Posterior vena cava (tissue), 2 donors: Measurements from ENCODE around the gene TAOK1. TPM values are rescaled to one million over a fixed set of nuclear protein-coding genes. Genes with fewer than 3 reads are reported as not detected.
"Not testable (repeated sequence)": the region's sequence is repeated elsewhere in the genome, so short reads cannot be mapped to it uniquely, and the experiment has no call there.

Experiments
- DNase-seq: peaks from one replicate; pipeline ENCODE4 v3.0.0-alpha.2; 2020; ENCODE audit warnings: low spot score
- intact Hi-C, 2 donors: fragments of 100-400 bp; cut with DNase I; formaldehyde crosslinking; loops; one replicate each; pipeline versions ENCODE4 v1.14.1 to v1.14.2; 2022 to 2023
- total RNA-seq, 2 donors: library from RNA; stranded (reverse); fragmentation: NEBNext Ultra II Directional; extraction: Animal tissue kit (Norgen Biotek cat#: 25700); gene quantifications; one replicate each; pipeline ENCODE4 v1.2.1, GENCODE V29; 2021
- donor health status: DM: yes; HTN: yes; CAD: no.
- donor health status: DM: yes; HTN: yes; CAD: no.

Gene TAOK1
- total RNA-seq, 2 donors from 2014 or later = 70.8 to 78.1 TPM

DNA sequence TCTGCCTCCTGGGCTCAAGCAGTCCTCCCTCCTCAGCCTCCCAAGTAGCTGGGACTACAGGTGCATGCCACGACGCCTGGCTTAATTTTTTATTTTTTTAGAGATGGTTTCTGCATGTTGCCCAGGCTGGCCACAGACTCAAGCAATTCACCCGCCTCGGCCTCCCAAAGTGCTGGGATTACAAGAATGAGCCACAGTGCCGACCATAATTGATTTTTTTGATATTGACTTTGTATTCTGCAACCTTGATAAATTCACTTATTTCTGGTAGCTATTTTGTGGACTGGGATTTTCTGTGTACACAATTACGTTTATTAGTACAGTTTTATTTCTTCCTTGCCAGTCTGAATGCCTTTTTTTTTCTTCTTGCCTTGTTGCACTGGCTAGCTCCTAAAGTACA, 30.0 kb downstream of the TAOK1 start:
- intact Hi-C loops = no loop called here
- no peak for DNase-seq

DNA sequence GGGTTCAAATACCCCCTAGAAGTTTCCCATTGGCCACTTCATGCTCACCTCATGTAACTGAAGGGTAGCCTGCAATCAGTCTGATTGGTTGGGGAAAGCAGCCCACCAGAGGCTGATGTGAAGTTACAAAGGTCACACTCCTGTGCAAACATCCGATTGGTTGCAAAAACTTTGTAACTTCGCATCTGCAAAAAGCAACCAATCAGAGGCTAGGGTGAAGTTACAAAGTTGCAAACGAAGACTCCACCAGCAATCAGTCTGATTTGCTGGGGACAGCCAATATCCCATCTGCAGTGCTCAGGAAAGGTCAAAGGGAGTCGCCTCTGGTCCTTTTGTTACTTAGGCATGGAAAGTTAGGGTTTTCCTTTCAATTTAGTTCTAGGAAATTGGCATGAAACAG, 40.1 kb downstream of the TAOK1 start:
- intact Hi-C loops = no loop called here
- DNase-seq = no peak

DNA sequence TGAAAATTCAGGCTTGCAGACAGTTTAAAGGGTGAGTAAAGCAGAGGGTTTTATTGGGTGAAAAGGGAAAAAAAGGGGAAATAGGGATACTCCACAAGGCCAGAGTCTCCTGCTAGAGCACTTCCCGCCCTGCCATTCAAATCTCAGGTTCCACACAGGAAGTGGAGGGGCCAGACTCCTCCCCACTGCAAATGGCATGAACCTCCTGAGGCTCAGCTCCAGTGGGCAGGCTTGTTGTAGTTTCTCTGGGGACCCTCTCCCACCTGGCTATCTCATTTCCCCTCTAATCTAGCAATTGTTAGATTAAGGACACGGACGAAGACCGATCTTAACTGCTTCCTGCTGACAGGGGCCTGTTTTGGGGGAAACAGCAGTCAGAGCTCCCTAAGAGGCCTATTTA, 43.4 kb downstream of the TAOK1 start:
- intact Hi-C loops = no loop called here

DNA sequence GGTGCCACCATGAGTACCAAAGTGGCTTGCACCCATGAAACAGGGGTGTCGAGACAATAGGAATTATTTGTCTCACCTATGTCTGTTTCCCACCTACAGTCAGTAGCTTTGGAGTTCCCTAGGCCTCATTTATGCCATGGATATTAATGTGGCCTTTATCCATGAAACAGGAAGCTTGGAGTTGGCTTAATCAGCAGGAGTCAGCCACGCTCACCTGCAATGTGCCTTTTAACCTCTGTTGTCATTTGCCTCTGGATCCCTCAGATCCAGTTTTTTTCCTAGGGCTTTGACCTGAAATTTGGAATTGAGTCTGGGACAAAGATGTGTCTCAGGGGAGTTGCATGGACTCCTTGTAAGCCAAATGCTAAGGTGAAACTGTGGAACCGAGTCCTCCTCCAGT, 44.4 kb downstream of the TAOK1 start:
- intact Hi-C loops = no loop called here

More for the DNA sequence above, 43.4 kb downstream of the TAOK1 start:
- no peak for DNase-seq

DNA sequence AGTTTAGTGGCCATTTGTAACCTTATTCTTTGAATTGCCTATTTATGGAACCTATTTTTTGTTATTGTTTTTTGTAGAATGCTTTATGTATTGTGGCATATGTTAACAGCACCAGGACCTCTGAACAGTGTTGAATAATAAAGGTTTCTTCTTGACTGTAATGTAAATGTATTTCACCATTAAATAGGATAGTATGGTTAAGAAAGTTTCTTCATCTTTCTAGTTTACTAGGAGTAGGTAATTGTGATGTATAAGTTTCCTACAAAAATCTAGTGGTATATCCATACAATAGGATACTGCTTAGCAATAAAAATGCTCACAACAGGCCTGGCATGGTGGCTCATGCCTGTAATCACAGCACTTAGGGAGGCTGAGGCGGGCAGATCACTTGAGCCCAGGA, 52.3 kb downstream of the TAOK1 start:
- intact Hi-C loops = no loop called here
- DNase-seq = no peak

More for the DNA sequence above, 44.4 kb downstream of the TAOK1 start:
- no peak for DNase-seq

DNA sequence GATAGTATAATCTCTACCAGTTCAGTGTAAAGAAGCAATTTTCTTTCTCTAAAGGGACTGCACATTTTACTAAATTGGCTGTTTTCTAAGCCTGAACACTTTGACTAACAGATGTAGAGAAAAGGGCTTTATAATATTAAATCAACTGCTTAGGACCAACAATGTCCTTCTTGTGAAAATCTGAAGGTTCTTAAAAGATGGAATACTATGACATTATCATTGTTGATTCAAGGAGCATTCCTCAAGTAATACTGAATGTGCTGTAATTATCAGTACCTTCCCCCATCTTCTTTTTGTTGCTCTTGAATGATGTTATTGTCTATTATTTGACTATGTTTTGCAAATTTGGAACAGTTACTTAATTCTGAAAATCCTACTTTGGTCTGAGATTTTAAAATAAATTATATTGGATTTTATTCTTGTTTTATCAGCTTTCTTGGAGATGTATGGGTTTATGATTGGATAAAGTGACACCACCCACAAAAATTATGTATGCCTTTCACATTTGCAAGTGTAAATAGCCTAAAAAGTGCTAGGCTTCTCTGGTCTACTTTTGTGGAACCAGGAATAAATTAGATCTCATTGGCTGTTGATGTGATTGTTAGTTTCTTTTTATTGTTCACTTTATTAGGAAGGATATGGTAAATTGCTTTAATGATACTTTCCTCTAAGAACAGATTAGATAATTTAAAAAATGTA, 53.0 kb downstream of the TAOK1 start:
- intact Hi-C loops = no loop called here
- DNase-seq = no peak

DNA sequence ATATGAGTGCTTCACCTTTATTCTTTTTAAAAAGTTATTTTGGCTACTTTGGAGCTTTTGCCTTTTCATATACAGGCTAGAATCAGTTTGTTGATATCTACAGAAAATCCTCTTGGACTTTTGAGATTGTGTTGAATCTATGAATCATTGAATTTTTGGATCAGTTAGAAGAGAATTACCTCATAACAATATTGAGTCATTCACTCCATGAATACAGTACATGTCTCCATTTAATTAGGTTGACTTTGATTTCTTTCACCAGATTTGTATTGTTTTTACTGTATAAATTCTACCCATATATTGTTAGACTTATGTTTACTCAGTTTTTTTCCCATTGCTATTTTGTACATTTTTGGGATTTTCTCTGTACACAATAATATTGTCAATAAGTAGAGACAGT, 54.4 kb downstream of the TAOK1 start:
- intact Hi-C loops = no loop called here
- DNase-seq = no peak

DNA sequence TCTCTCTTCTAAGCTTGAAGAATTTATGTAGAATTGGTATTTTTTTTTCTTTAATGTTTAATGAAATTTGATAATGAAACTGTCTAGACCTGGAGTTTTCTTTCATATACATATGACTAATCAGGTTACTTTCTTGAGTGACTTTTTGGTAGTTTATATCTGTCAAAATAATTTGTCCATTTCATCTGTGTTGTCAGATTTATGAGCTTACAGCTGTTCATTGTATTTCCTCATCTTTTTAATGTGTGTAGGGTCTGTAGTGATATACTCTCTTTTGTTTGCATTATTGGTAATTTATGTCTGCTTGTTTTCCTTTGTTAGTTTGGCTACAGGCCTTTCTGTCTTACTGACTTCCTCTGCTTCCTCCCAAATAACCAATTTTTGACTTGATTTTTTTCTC, 55.7 kb downstream of the TAOK1 start:
- intact Hi-C loops = no loop called here
- DNase-seq = no peak

DNA sequence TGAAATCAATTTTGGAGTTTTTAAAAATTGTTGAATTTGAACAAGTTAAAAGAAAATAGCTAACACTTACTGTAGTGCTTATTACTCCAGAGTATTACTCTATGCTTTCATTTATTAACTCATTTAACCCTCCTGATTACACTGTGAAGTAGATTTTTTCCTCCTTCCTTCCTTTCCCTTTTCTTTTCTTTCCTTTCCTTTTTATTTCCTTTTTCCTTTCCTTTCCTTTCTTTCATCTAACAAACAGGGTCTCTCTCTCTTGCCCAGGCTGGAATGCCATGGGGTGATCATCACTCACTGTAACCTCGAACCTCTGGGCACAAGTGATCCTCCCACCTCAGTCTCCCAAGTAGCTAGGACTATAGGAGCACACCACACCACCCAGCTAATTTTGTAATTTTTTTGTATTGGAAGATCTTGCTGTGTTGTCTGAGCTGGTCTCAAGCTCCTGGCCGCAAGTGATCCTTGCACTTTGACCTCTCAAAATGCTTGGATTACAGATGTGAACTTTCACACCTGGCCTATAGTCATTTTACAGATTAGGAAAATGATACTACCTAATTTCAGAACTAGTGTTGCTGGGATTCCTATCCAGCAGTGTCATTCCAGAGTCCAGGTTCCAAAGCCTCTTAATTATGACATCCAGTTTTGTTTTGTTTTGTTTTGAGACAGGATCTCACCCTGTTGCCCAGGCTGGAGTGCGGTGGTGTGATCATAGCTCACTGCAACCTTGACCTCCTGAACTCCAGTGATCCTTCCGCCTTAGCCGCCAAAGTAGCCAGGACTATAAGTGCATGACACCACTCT, 59.9 kb downstream of the TAOK1 start:
- intact Hi-C loops = no loop called here

DNA sequence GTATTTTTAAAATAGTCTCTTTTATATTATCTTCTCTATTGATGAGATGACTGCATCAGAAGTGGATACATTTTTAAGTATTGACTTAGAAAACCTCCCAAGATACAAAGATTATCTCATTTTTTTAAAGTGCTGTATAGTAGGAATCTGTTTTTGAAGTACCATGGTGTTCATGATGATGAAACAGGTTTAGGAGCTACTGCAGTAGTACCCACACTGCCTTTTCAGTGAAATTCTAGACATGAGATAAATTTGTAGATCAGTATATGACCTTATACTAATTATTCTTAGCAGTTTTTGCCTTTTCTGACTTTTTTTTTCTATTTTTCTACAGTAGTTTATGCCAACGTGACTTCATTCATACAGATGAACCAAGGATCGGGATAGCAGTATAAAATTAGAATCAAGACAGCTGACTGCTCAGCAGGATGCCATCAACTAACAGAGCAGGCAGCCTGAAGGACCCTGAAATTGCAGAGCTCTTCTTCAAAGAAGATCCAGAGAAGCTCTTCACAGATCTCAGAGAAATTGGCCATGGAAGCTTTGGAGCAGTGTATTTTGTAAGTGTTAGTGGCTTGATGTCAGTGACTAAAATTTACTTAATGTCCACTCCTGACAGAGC, 61.1 kb downstream of the TAOK1 start:
- DNase-seq = no peak

More for the DNA sequence above, 59.9 kb downstream of the TAOK1 start:
- no peak for DNase-seq

DNA sequence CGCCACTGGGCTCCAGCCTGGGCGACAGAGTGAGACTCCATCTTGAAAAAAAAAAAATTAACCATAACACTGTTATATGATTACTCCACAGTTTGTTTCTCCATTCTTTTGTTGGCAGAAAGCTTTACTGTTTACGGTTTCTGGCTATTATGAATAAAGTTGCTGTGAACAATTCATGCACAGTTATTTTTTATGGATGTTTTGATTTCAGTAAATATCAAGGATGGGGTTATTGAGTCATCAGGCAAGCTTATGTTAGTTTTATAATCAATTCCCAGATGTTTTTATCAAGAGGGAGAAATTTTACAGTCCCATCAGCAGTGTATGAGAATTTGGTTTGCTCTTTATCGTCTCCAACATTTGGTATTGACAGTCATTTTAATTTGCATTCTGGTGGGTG, 67.9 kb downstream of the TAOK1 start:
- intact Hi-C loops = no loop called here
- DNase-seq = no peak

More for the DNA sequence above, 61.1 kb downstream of the TAOK1 start:
- intact Hi-C loops = no loop called here

DNA sequence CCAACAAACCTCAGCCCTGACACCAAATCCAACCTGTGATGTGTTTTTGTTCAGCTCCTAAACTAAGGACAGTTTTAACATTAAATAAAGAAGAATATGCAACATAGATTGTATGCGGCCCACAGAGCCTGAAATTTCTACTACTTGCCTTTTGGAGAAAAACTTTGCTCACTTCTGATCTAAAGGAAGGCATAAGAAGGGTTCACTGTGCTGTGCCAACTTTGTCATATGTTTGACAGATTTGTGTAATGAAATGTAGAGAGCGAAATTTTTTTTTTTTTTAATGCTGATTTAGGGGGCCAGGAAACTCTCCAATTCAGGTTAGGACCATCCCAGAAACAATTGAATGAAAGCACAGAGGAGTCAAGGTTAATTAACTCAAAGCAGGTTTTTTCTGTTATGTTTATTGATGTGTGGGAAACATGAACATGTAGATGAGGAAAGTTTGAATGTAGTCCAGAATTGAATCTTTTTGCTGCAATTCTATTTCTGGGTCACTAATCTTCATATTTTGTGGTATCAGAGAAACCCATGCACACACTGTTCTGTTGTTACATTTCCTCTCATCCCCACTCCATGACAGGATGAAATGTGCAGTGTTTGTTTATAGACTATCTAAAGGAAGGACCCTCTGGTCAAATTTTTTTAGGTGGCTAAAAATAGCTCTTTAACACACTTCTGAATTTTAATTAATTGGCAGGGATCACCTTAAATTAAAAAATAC, 71.5 kb downstream of the TAOK1 start:
- DNase-seq = no peak
- intact Hi-C loops = no loop called here

DNA sequence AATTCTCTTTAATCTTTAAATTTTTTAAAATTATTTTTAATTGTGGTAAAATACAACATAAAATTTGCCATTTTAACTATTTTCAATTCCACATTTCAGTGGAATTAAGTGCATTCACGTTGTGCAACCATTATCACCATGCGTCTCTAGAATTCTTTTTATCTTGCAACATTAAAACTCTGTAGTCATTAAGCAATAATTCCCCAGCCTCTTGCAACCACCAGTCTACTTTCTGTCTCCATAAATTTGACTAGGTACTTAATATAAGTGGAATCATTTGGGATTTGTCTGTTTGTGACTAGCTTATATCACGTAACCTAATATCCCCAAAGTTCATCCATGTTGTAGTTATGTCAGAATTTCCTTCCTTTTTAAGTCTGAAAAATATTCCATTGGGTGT, 79.1 kb downstream of the TAOK1 start:
- DNase-seq = no peak
- intact Hi-C loops = no loop called here

DNA sequence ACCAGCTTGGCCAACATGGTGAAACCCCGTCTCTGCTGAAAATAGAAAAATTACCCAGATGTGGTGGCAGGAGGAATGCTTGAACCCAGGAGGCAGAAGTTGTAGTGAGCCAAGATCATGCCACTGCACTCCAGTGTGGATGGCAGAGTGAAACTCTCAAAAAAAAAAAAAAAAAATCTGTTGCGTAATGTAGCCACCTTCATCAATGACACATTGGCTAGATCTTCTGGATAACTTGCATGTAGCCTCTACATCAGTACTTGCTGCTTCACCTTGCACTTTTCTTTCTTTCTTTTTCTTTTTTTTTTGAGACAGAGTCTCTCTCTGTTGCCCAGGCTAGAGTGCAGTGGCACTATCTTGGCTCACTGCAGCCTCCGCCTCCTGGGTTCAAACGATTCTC, 83.3 kb downstream of the TAOK1 start:
- intact Hi-C loops = loop anchor here in 1 of 2 donors (10.0 kb wide), 1 partner anchor 99 kb away; no protein-coding TSS in a partner anchor
- DNase-seq = not testable (repeated sequence)

DNA sequence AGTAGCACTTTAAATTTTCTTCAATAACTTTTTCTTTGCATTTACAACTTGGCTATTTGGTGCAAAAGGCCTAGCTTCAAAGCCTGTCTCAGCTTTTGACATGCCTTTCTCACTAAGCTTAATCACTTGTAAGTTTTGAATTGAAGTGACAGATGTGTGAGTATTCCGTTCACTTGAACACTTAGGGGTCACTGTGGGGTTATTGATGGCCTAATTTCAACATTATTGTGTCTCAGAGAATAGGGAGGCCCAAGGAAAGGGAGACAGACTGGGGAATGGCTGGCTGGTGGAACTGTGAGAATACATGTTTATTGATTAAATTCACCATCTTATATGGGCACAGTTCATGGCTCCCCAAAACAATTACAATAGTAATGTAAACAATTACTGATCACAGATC, 84.1 kb downstream of the TAOK1 start:
- DNase-seq = no peak
- intact Hi-C loops = loop anchor here in 1 of 2 donors (10.0 kb wide), 1 partner anchor 99 kb away; no protein-coding TSS in a partner anchor

DNA sequence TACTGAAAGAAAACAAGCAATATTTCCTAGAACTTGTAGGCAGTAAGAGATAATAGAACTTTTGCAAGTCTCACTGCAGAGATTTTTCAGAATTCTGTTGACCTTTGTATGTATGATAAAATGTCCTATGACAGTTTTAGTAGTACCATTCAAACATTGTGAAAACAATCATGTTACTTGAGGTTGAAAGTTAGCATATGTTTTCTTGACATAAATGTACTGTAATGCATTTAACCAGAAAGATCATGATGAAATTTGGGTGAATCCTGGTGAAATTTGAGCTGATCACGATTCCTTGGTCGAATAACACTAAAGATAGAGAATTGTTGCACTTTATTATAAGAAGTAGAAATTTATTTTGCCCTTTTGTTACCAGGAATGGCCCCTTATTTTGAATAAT, 85.7 kb downstream of the TAOK1 start:
- no peak for DNase-seq
- intact Hi-C loops = loop anchor here in 1 of 2 donors (10.0 kb wide), 1 partner anchor 101 kb away; no protein-coding TSS in a partner anchor

DNA sequence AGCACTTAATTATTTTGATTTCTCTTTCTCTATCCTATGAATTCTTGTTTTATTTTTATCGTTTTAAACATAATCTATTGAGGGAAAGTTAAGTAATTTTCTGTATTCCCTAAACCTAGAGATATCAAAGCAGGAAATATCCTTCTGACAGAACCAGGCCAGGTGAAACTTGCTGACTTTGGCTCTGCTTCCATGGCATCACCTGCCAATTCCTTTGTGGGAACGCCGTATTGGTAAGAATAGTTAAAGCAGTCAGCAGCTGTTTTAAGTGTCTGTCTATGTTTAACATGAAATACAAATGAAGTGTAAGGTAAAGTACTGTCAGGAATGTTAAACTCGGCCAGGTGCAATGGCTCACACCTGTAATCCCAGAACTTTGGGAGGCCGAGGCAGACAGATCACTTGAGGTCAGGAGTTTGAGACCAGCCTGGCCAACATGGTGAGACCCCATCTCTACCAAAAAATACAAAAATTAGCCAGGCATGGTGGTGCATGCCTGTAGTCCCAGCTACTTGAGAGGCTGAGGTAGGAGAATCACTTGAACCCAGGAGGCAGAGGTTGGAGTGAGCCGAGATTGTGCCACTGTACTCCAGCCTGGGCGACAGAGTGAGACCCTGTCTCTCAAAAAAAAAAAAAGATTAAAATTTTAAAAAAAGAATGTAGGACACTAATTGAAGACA, 90.2 kb downstream of the TAOK1 start:
- intact Hi-C loops, DNase-seq: not testable (repeated sequence)

DNA sequence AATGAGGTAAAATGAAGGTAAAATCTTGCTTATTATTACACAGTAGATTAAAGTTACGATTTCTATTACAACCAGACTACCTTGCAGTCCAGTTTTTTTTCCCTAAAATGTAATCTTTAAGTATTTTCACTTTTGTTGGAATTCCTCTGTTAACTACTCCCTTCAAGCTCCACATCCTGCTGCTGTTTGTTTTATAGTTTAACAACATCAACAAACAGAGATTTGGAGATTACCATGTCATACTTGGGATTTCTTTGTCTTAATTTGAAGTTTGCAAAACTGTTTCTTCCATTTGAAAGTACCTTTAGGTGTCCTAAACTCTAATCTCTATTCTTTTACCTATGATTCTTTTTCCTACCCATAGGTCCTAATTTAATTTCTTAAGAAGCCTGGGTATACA, 93.3 kb downstream of the TAOK1 start:
- no peak for DNase-seq
- intact Hi-C loops = no loop called here

DNA sequence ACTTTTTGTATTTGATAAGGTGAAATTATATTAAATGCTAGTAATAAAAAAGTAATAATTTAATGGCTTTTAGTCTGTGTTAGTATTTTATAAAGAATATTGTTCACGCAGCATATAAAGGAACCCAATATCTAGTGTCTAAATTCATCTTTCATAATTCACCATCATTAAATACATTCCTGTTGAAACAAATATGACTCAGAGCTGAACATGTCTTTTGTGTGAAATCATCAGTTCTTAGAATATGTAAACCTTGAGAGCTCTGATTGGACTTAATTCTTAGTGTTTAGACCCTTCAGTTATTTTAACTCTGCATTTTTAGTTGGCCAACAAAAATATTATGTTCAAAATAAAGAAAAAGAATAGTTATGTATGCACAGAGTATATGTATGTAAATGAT, 104.8 kb downstream of the TAOK1 start:
- DNase-seq = no peak
- intact Hi-C loops = no loop called here
